Effector memory CD8-positive, alpha-beta T cell (primary cell): ENCODE measurements around the gene TSEN34.
"Not testable (repeated sequence)": the region's sequence is repeated elsewhere in the genome, so short reads cannot be mapped to it uniquely, and the experiment has no call there.

Experiments
- ATAC-seq: fragments of 150-1000 bp; cut with Tn5 transposase; replicated peaks from 2 replicates; pipeline ENCODE4 v1.10.0; 2021; ENCODE audit warnings: mild to moderate bottlenecking, moderate library complexity
- DNase-seq, 3 experiments: peaks; one replicate each; pipeline ENCODE4 v3.0.0; 2021
- H3K27ac Mint-ChIP-seq, 2 donors: one replicate each; pipeline ENCODE4 v1.8.0; 2022; ENCODE audit warnings: mild to moderate bottlenecking in 2 of 2, mixed read lengths in 2 of 2, moderate library complexity in 2 of 2
- H3K27me3 Mint-ChIP-seq, 2 donors: one replicate each; pipeline ENCODE4 v1.8.0; 2022; ENCODE audit warnings: mixed read lengths in 2 of 2
- H3K36me3 Mint-ChIP-seq: one replicate; pipeline ENCODE4 v1.8.0; 2022; ENCODE audit warnings: mild to moderate bottlenecking, moderate library complexity, mixed read lengths; ENCODE audit not compliant: insufficient read depth
- H3K4me1 Mint-ChIP-seq, 2 donors: one replicate each; pipeline ENCODE4 v1.8.0; 2022; ENCODE audit warnings: low read depth in 2 of 2, mixed read lengths in 2 of 2
- H3K4me3 Mint-ChIP-seq, 2 donors: one replicate each; pipeline ENCODE4 v1.8.0; 2022; ENCODE audit warnings: mild to moderate bottlenecking in 2 of 2, mixed read lengths in 2 of 2, moderate library complexity in 2 of 2
- H3K9me3 Mint-ChIP-seq, 2 donors: one replicate each; pipeline ENCODE4 v1.8.0; 2022; ENCODE audit warnings: mixed read lengths in 2 of 2

TSEN34 gene

DNA sequence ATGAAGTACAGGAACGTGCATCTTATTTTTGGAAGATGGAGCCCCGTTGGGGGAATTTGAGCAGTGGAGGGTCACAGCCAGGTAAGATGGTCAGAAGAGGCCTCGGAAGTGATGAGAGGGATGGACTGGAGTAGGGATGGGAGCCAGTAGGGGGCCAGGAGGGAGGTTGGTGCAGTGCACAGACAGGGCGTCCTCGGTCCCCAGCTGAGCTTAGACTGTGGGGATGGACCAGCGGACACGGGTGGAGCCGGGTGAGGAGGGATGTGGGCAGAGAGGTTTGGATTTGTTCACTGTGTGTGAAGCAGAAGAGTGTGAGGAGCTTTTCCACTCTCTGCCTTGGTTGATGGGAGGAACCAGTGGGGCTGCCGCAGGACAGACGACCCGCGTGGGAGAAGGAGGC lies 20.1 kb downstream of the TSEN34 start:
- no peaks in the 10 kb centered on the region for H3K27me3 Mint-ChIP-seq
- DNase-seq (no peak), ATAC-seq (no peak)
- H3K4me3 Mint-ChIP-seq, result peak overlapping the region; percentile 67 to 74
- H3K4me1 Mint-ChIP-seq, result peaks cover 30 to 45% of the 10 kb centered on the region in 2 donors
- peaks cover 65% of the 10 kb centered on the region for H3K36me3 Mint-ChIP-seq
- no peaks in the 10 kb centered on the region for H3K9me3 Mint-ChIP-seq
- H3K27ac Mint-ChIP-seq, result peak overlapping the region; percentile 93 to 95

DNA sequence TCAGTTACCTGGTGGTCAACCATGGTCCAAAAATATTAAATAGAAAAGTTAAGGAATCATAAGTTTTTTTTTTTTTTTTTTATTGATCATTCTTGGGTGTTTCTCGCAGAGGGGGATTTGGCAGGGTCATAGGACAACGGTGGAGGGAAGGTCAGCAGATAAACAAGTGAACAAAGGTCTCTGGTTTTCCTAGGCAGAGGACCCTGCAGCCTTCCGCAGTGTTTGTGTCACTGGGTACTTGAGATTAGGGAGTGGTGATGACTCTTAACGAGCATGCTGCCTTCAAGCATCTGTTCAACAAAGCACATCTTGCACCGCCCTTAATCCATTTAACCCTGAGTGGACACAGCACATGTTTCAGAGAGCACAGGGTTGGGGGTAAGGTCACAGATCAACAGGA lies 23.1 kb downstream of the TSEN34 start:
- not testable (repeated sequence) for H3K9me3 Mint-ChIP-seq, DNase-seq, H3K27ac Mint-ChIP-seq, H3K27me3 Mint-ChIP-seq, H3K4me3 Mint-ChIP-seq, ATAC-seq
- H3K4me1 Mint-ChIP-seq, result peaks cover 20% of the 10 kb centered on the region in 2 donors
- peaks cover 41% of the 10 kb centered on the region for H3K36me3 Mint-ChIP-seq

DNA sequence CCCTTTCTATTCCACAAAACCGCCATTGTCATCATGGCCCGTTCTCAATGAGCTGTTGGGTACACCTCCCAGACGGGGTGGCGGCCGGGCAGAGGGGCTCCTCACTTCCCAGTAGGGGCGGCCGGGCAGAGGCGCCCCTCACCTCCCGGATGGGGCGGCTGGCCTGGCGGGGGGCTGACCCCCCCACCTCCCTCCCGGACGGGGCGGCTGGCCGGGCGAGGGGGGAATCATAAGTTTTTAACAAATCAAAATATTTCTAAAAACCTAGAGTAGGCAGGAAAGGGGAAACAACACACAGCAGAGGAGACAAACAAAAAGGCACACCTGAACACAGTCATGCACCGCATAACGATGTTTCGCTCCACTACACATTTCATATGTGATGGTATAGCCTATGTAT lies 23.6 kb downstream of the TSEN34 start:
- ATAC-seq, H3K27ac Mint-ChIP-seq, H3K27me3 Mint-ChIP-seq, DNase-seq, H3K4me3 Mint-ChIP-seq, H3K9me3 Mint-ChIP-seq: not testable (repeated sequence)
- Mint-ChIP-seq H3K36me3 (peaks cover 35% of the 10 kb centered on the region), H3K4me1 (peaks cover 15% of the 10 kb centered on the region in 2 donors)

DNA sequence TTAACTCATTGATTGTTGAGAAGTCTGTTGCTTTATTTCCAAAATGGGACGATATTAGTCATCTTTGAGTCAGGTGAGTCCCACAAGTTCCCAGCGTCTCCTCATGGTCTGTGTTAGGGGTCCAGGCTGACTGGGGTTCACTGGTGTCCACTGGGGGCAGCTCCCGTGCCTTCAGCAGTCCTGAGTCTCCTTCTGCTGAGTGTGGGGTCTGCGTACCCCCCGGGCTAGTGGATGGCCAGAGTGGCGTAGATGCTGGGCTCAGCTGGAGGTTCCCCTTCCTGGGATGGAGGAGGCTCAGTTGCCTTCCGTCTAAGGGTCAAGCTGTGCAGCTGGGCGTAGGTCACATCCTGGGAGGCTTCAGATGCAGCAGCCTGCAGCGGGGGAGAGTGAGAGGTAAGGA lies 25.8 kb downstream of the TSEN34 start:
- Mint-ChIP-seq H3K9me3 (no peaks in the 10 kb centered on the region), H3K4me3 (no peak overlapping the region), H3K27me3 (peaks cover 0 to 5% of the 10 kb centered on the region in 2 donors), H3K36me3 (peaks cover 17% of the 10 kb centered on the region), H3K27ac (peak overlapping the region in 1 of 2 donors; percentile 44), H3K4me1 (peaks cover 0 to 2% of the 10 kb centered on the region in 2 donors)
- ATAC-seq (no peak), DNase-seq (no peak)

DNA sequence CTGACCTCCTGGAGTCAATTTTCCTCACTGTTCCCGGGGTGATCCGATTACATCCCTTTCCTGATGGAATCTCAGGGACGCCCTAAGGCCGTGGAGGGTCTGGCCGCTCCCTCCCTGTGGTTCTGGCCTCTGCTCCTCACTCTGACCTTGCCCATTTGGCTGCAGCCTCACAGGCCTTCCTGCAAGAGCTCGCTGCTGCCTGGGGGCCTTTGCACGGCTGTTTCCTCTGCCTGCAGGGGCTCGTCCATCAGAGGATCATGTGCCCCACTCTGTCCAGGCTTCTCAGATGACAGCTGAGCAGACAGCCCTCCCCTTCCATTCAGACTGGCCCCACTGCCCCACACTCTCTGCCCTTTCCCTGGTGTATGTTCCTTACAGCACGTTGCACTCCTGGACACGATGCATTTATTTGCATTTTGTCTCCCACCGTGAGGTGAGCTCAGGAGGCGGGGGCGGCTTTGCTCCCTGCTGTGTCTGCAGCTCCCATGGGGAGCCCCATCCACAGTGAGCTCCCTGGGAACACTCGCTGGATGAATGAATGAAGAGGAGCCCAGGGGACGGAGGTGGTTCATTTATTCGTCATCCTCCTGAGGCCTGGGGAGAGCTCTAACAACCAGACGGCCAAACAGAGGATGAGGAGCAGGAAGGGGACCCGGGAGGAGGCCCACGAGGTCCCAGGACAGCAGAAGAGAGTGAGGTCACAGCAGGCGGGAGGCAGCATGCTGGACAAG lies 26.6 kb downstream of the TSEN34 start:
- not testable (repeated sequence) for H3K27me3 Mint-ChIP-seq, H3K9me3 Mint-ChIP-seq, H3K4me1 Mint-ChIP-seq, H3K4me3 Mint-ChIP-seq, ATAC-seq, DNase-seq
- Mint-ChIP-seq H3K36me3 (peaks cover 12% of the 10 kb centered on the region), H3K27ac (peak overlapping the region; percentile 26 to 44)

DNA sequence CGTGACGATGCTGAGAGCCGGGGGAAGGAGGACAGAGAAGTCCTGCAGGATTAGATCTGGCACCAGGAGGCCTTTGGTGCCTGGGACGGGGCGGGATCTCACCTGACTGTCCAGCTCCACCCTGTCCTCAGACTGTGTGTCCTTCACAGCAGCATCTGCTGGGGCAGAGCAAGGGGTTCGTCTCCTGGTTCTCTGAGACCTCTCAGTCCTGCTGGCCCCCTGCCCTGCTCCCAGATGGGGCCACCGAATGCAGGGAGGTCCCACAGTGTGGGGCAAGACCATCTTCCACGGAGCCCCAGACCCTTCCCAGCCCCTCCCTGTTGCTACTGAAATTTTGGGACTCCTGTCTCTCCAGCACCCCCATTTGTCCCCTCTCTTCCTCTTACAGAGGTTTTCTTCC lies 27.2 kb downstream of the TSEN34 start:
- H3K27ac Mint-ChIP-seq, result peak overlapping the region in 1 of 2 donors; percentile 26
- peaks cover 14% of the 10 kb centered on the region for H3K36me3 Mint-ChIP-seq
- H3K27me3 Mint-ChIP-seq, result peaks cover 8 to 9% of the 10 kb centered on the region in 2 donors
- no peak for DNase-seq
- H3K4me1 Mint-ChIP-seq, result peaks cover 0 to 9% of the 10 kb centered on the region in 2 donors
- ATAC-seq, result no peak
- H3K9me3 Mint-ChIP-seq, result no peaks in the 10 kb centered on the region
- H3K4me3 Mint-ChIP-seq, result no peak overlapping the region

DNA sequence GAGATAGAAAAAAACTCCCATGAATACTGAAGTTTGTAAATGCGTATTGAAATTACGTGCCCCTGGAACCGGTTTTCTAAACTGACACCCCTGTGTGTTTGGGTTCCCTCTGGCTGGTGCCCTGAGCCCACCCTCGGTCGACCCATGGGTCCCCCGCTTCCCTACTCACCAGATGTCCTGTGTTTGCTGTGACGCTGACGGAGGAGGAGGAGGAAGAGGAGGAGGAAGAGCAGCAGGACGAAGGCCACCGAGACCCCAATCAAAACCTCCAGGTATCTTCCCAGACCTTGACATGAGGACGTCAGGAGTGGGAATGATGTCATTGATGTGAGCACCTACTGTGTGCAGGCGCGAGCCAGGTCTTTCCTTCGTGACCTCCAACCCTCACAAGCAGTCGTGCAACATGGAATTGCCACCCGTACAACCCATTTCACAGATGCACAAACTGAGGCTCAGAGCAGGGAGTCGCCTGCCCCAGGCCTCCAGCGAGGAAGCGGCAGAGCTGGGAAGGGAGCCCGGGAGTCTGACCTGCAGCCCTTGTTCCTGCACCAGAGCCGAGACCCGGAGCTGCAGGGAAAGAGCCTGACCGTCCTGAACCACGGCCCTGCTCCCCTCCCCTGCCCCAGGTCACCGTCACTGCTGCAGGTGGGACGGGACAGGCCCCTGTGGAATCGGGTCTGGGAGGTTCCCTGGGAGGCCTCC lies 28.0 kb downstream of the TSEN34 start:
- ATAC-seq (no peak), DNase-seq (no peak)
- H3K36me3 Mint-ChIP-seq, result peaks cover 14% of the 10 kb centered on the region
- no peak overlapping the region for H3K27ac Mint-ChIP-seq
- H3K4me1 Mint-ChIP-seq, result peaks cover 0 to 12% of the 10 kb centered on the region in 2 donors
- H3K27me3 Mint-ChIP-seq, result peaks cover 11 to 17% of the 10 kb centered on the region in 2 donors
- no peaks in the 10 kb centered on the region for H3K9me3 Mint-ChIP-seq
- peak overlapping the region in 1 of 2 donors; percentile 19 for H3K4me3 Mint-ChIP-seq

DNA sequence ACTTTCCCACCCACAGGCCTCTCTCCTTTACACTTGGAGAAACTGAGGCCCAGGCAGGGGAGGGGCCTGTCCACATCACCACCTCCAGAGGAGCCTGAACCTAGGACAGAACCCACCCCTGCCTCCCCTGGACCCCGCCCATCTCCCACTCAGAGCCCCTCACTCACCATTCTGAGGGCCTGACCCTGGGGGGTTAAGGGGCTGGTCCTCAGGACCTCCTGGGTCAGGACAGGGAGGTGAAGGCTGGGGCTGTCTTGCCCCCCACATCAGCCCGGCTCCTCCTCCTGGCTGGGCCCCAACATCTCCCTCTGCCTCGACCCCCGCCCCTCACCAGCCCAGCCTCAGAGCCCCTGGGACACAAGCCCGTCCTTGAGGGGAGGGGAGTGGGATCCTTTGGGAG lies 28.6 kb downstream of the TSEN34 start:
- Mint-ChIP-seq H3K36me3 (peaks cover 14% of the 10 kb centered on the region), H3K27me3 (peaks cover 11 to 17% of the 10 kb centered on the region in 2 donors), H3K4me1 (peaks cover 0 to 12% of the 10 kb centered on the region in 2 donors)
- H3K9me3 Mint-ChIP-seq, DNase-seq, ATAC-seq, H3K4me3 Mint-ChIP-seq, H3K27ac Mint-ChIP-seq: not testable (repeated sequence)

DNA sequence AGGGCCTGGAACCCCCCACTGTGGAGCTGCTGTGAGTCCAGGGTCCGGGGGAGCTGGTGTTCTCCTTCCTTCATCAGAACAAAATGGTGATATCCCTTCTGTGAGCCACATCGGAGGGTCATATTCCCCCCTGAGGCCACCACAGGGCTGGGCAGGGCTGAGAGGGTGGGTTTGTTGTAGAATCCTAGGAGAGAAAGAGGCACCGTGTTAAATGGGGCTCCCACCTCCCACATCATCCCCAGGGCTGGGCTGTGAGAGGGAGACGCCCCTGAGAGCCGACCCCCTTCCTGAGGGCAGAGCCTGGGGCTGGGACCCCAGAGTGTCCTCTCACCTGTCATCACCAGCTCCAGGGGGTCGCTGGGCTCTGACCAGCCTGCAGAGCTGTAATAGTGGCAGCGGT lies 30.8 kb downstream of the TSEN34 start:
- not testable (repeated sequence) for H3K9me3 Mint-ChIP-seq, H3K4me3 Mint-ChIP-seq, H3K36me3 Mint-ChIP-seq, ATAC-seq, DNase-seq
- peak overlapping the region in 1 of 2 donors; percentile 81 for H3K27ac Mint-ChIP-seq
- peaks cover 0 to 12% of the 10 kb centered on the region in 2 donors for H3K4me1 Mint-ChIP-seq
- peaks cover 11 to 17% of the 10 kb centered on the region in 2 donors for H3K27me3 Mint-ChIP-seq

DNA sequence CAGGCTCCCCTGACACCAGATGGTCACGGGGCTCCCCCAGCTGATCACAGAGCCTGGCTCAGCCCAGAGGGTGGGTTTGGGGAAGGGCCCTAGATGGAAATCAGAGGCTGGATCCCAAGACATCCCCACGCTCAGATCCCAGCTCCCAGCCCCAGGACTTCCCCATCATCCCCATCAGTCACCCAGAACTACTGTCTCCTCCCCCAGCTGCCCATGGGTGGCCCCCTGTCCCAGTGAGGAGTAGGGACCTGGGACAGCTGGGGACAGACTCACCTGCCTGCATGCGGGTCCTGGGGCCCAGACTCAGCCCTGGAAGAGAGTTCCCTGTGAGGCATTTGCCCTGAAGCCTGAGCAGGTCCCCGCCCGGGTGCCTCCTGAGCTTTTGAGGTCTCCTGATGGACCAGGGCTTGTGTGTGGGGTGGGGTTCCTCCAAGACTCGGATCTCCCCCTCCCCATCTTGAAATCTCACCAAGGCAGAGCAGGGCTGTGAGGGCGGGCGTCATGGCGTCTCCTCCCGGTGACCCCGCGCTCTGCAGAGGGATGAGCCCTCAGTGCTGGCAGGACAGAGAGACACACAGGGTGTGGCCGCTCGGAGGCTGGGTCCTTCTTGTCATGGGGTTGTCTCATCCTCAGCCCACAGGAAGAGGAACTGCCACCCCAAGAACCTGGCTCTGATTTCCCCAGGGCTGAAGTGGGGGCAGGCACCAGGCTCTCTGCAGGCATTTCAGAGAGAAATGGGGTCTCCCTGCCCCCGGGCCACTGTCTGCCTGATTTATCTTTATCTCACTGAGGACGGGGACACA lies 31.6 kb downstream of the TSEN34 start, which contains the start of gene LILRB3:
Gene LILRB3, minus strand, starts transcription at position 534 of the 803 bp plus-strand sequence. Its CDS starts 31 bp downstream, at position 503.
- peak; percentile 74 for ATAC-seq
- Mint-ChIP-seq H3K27me3 (peaks cover 11 to 17% of the 10 kb centered on the region in 2 donors), H3K4me3 (peak within 1 kb of the TSS in 1 of 2 donors; percentile 70), H3K4me1 (peaks cover 0 to 12% of the 10 kb centered on the region in 2 donors), H3K27ac (peak within 1 kb of the TSS in 1 of 2 donors; percentile 81)
- DNase-seq, H3K36me3 Mint-ChIP-seq, H3K9me3 Mint-ChIP-seq: not testable (repeated sequence)

DNA sequence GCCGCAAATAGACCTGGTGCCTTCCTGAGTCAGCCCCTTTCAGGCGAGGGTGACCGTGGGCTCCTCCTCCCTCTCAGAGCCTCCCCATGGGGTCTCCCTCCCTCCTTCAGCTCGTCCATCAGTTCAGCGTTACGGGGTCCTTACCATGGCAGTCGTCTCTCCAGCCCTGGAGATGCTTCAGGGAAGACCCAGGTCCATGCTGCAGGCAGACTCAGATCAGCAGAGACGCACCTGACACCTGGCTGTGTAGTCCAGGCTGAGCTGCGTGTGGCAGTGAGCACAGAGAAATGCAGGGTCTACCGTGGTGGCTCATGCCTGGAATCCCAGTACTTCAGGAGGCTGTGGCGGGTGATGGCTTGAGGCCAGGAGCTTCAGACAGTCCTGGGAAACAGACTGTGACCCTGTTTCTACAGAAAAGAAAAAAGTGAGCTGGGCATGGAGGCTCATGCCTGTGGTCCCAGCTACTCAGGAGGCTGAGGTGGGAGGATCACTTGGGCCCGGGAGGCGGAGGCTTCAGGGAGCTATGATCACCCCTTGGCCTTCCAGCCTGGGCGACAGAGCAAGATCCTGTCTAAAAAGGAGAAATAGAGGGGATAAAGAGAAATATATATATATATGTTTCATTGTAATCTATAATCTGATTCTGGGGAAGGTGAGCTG lies 32.3 kb downstream of the TSEN34 start:
- not testable (repeated sequence) for H3K9me3 Mint-ChIP-seq, ATAC-seq, H3K36me3 Mint-ChIP-seq, DNase-seq
- Mint-ChIP-seq H3K4me3 (peak overlapping the region in 1 of 2 donors; percentile 70), H3K27ac (peak overlapping the region in 1 of 2 donors; percentile 81), H3K4me1 (peaks cover 0 to 12% of the 10 kb centered on the region in 2 donors), H3K27me3 (peaks cover 11 to 17% of the 10 kb centered on the region in 2 donors)

DNA sequence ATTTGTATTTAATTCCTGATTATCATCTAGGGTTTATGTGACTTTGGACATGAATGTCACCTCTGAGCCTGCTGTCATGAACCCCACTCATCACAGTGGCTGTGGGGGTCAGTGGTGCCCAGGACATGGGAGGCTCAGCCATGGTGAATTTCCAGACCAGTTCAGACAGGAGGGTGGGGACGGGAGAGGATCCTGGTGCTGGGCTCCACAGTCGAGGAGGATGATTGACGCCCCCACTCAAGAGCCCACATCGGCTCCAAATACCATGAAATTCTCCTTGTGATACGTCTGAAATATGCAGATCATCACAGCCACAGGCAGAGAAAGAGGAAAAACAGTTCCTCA lies 32.8 kb downstream of the TSEN34 start:
- H3K27ac Mint-ChIP-seq, result peak overlapping the region in 1 of 2 donors; percentile 81
- not testable (repeated sequence) for H3K36me3 Mint-ChIP-seq, H3K4me3 Mint-ChIP-seq, H3K9me3 Mint-ChIP-seq, DNase-seq, ATAC-seq
- peaks cover 0 to 12% of the 10 kb centered on the region in 2 donors for H3K4me1 Mint-ChIP-seq
- peaks cover 12 to 19% of the 10 kb centered on the region in 2 donors for H3K27me3 Mint-ChIP-seq

DNA sequence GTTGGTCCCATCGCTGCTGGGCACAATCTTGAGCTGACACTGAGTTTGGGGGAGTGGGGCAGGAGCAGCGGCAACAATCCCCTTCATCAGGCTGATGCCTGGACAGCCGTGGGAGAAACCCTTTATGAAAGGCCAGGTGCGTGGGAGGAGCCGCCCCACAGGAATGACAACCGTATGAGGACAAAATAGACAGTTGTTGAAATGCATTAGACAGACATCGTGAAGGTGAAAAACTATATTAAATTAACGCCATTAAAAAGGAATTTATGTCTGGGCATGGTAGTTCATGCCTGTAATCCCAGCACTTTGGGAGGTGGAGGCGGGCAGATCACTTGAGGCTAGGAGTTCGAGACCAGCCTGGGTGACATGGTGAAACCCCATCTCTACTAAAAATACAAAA lies 33.5 kb downstream of the TSEN34 start:
- H3K27me3 Mint-ChIP-seq, result peaks cover 18 to 26% of the 10 kb centered on the region in 2 donors
- ATAC-seq, H3K9me3 Mint-ChIP-seq, H3K27ac Mint-ChIP-seq, H3K4me3 Mint-ChIP-seq, DNase-seq, H3K36me3 Mint-ChIP-seq: not testable (repeated sequence)
- peaks cover 0 to 12% of the 10 kb centered on the region in 2 donors for H3K4me1 Mint-ChIP-seq
